GM12875 (cell line): ENCODE data around the gene NAA40.
"Not testable (repeated sequence)": the region's sequence is repeated elsewhere in the genome, so short reads cannot be mapped to it uniquely, and the experiment has no call there.

Source experiments
- H3K4me3 ChIP-seq: one replicate; pipeline ENCODE4 v1.5.1; 2011; ENCODE audit warnings: low read depth, low read length, control low read depth
- CTCF ChIP-seq: IDR thresholded peaks from 2 replicates; pipeline ENCODE4 v1.5.1; 2011; ENCODE audit warnings: low read depth, mild to moderate bottlenecking, control low read depth, inconsistent platforms, low read length, moderate library complexity, borderline replicate concordance; ENCODE audit not compliant: insufficient read depth

The NAA40 gene

DNA sequence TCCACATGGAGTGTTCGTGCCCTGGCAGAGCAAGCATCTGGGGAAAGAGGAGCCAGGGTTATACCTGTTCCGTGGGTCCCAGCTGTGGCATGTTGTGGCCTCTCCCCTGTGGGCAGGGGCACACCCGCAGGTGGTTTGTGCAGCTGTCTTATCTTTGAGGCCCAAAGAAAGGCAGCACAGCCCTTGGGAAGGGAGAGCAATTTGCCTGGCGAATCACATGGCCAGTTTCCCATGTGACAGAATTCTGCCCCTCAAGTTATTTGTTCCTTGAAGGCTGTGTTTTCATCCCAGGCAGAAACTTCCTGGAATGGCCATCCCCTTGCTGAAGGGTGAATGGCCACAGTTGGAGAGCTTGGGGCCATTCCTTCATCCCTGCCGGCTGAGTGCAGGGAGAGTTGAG is 19.2 kb downstream of the NAA40 start:
- H3K4me3 ChIP-seq, result no peak overlapping the region
- no peak for TF ChIP-seq CTCF

DNA sequence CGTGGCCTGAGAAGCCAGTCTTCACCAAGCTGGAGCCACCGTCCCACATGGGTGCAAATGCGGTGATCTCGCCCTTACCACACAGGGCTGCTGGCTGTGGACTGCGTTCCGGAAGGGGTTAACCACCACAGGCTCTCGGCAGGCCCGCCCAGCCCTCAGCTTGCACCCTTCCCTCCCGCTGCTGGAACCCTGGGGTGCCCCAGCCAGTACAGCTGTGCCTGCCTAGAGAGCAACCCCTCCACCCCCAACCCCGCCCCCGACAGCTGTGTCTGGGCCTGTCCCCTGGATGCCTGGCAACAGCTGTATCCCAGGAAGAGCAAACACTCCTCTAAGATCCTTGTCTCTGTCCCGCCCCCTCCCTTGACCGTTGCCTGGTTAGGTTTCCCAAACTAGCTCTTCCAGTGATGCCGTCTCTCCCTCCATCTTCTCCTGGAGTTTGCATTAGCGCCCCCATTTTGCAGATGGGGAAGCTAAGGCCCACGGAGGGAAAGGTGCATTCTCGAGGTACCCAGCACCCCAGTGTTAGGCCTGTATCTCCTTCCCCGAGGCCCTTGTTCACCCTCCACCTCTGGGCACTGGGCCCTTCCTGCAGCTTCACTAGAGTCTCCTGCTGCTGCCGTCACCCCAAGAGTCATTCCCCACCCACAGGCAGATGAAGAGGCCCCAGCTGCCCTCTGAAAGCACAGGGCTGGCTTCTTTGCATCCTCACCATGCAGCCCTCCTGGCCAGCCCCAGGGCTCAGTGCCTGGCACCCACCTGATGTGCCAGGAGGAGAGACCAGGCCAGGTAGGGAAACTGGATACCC is 23.0 kb downstream of the NAA40 start:
- TF ChIP-seq CTCF, result no peak
- H3K4me3 ChIP-seq, result no peak overlapping the region

GRCh38 chr11:63963895-63964294 is 25.1 kb downstream of the NAA40 start:
- not testable (repeated sequence) for H3K4me3 ChIP-seq

DNA sequence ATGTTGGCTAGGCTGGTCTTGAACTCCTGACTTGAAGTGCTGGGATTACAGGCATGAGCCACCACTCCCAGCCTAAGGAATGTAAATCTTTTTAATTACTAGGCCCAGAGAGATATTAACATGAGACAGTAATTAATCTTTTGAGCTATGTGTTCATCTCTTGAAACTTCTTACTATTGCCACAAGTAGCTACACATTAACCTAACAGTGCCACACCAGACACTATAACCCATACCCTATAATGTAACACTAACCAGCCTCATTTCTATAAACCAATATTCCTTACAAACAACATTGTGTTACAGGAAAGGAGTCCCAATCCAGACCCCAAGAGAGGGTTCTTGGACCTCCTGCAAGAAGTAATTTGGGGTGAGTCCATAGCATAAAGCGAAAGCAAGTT is 27.6 kb downstream of the NAA40 start:
- no peak overlapping the region for H3K4me3 ChIP-seq
- no peak for TF ChIP-seq CTCF

DNA sequence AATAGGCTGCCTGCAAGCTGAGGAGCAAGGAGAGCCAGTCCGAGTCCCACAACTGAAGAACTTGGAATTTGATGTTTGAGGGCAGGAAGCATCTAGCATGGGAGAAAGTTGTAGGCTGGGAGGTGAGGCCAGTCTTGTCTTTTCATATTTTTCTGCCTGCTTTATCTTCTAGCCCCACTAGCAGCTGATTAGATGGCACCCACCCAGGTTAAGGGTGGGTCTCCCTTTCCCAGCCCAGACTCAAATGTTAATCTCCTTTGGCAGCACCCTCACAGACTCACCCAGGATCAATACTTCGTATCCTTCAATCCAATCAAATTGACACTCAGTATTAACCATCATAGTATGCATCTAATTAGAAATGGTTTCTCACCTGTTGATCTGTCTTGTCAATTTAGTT is 30.7 kb downstream of the NAA40 start:
- TF ChIP-seq CTCF, result no peak
- no peak overlapping the region for H3K4me3 ChIP-seq

DNA sequence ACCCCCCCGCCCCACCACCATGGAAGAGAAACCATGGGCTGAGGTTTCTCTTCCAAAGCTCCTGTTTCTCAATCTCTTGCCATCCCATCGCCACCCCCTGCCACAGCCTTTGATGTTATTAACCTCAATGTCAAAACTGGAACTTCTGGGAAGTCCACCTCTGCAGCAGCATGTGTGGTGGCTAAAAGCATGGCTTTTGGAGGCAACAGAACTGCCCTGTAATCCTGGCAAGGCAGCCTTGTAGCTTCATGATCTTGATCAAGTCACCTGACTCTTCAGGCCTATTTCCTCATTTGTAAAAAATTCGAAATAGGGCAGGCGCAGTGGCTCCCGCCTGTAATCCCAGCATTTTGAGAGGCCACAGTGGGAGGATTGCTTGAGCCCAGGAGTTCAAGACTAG is 32.1 kb downstream of the NAA40 start:
- H3K4me3 ChIP-seq, result no peak overlapping the region
- TF ChIP-seq CTCF, result no peak

GRCh38 chr11:63973912-63974258 is 35.1 kb downstream of the NAA40 start:
- H3K4me3 ChIP-seq, result not testable (repeated sequence)

GRCh38 chr11:63974259-63975143 is 35.7 kb downstream of the NAA40 start, which contains the start of gene COX8A:
COX8A (plus strand) TSS chr11:63974620; CDS start chr11:63974681, 61 bp downstream.
- TF ChIP-seq CTCF, result 0 out of 2 replicates have a peak, but pooled peaks have one; percentile 1
- H3K4me3 ChIP-seq, result peak within 1 kb of the TSS; percentile 97
